H1 (cell line): ENCODE measurements around the gene JOSD1. TPM values are rescaled to one million over a fixed set of nuclear protein-coding genes. Genes with fewer than 3 reads are reported as not detected.

Source experiments
- ATF2 ChIP-seq: IDR thresholded peaks from 2 replicates; pipeline ENCODE4 v1.6.1; 2012; ENCODE audit warnings: low read length, inconsistent platforms
- CBX5 ChIP-seq: fragments of 300-800, 300-1000 bp; sonication (generic); IDR thresholded peaks from 2 replicates; pipeline ENCODE4 v1.7.1; 2016; ENCODE audit warnings: antibody characterized with exemption, low read length, low read depth
- GABPA ChIP-seq: IDR thresholded peaks from 2 replicates; pipeline ENCODE4 v1.6.1; 2011; ENCODE audit warnings: mild to moderate bottlenecking, low read length, moderate library complexity, borderline replicate concordance; ENCODE audit not compliant: insufficient read depth
- KDM5A ChIP-seq: fragments of 200-600 bp; IDR thresholded peaks from 2 replicates; pipeline ENCODE4 v1.7.1; 2012; ENCODE audit warnings: mild to moderate bottlenecking, low read length, inconsistent platforms, mixed read lengths
- SUZ12 ChIP-seq: fragments of 200-600 bp; sonication (generic); IDR thresholded peaks from 2 replicates; pipeline ENCODE4 v1.6.1; 2012; ENCODE audit warnings: mild to moderate bottlenecking, inconsistent platforms, low read length, moderate library complexity, mixed read lengths
- polyA plus RNA-seq, 7 experiments: library from polyadenylated mRNA; depleted of rRNA in 3 of 7; stranded (reverse) in 5 of 7; unstranded in 2 of 7; fragments of >200 nt in 5 of 7; fragments of 200-250 nt in 2 of 7; gene quantifications; 1 replicate in 5 of 7; 2 replicates in 1 of 7; 4 replicates in 1 of 7; pipeline versions ENCODE4 v1.2.1 to v1.2.3, GENCODE V29; 2011 to 2013; ENCODE audit warnings: missing spikeins in 2 of 7, mixed read lengths in 2 of 7
- total RNA-seq: library from RNA; stranded (reverse); fragmentation: NEBNext Ultra II Directional; extraction: Animal tissue kit (Norgen Biotek cat#: 25700); gene quantifications from 2 replicates; pipeline ENCODE4 v1.2.1, GENCODE V29; 2021

JOSD1 gene
- total and polyA plus RNA-seq, 2 of the 8 experiments (the other 6 are each of a cell fraction or from before 2014, with no cell fraction given): 18.4 to 20.2 TPM

GRCh38 chr22:38641476-38642040, 59.2 kb downstream of the JOSD1 start (continued):
- TF ChIP-seq ATF2 (no peak), CBX5 (no peak), SUZ12 (no peak), GABPA (no peak), KDM5A (no peak)
